ENCODE data around the gene FAM9C. TPM values are rescaled to one million over a fixed set of nuclear protein-coding genes. Genes with fewer than 3 reads are reported as not detected.
A peak's percentile ranks its signal among the peaks of the same experiment; 100 is the strongest.
"Not testable (repeated sequence)": the region's sequence is repeated elsewhere in the genome, so short reads cannot be mapped to it uniquely, and the experiment has no call there.

The FAM9C gene
- total and polyA plus RNA-seq, 2 donors (not counting 3 experiments of a cell fraction or from before 2014, with no cell fraction given): not detected

GRCh38 chrX:13022926-13023325, 21.5 kb downstream of the FAM9C start:
- CTCF ChIA-PET: interaction anchor here (0.9 kb wide), 1 partner anchor 76 kb away, joined by 3 read pairs; no protein-coding TSS in a partner anchor
- FAIRE-seq (peak; percentile 18), DNase-seq (ENCODE audit: low read depth, low spot score) (no peak)
- no peak overlapping the region for H3K4me2 ChIP-seq (ENCODE audit: insufficient read depth, low read length)
- no peak overlapping the region for H3K27ac ChIP-seq (ENCODE audit: insufficient read depth, low read depth, low read length)
- H3K79me2 ChIP-seq (ENCODE audit: control insufficient read depth, insufficient read depth, low read length): no peaks in the 10 kb centered on the region
- no peaks in the 10 kb centered on the region for H4K20me1 ChIP-seq (replicated peaks; ENCODE audit: control insufficient read depth, extremely low read depth, insufficient read depth, low read length)
- intact Hi-C loops (cut with micrococcal nuclease) (no loop called here), dilution Hi-C loops (cut with MboI; ENCODE audit: extremely low pct_ligation_motif_present, low sequenced_read_pairs) (no loop called here)
- no peak for TF ChIP-seq MYC (IDR thresholded peaks at IDR 0.05; ENCODE audit: low read depth, low read length)
- TF ChIP-seq EZH2 (IDR thresholded peaks at IDR 0.05; ENCODE audit: borderline replicate concordance, low read depth, low read length, severe bottlenecking): no peak
- TF ChIP-seq POLR2AphosphoS5 (IDR thresholded peaks at IDR 0.05; ENCODE audit: insufficient read depth, low read depth, low read length): no peak
- no peak for TF ChIP-seq POLR2A (IDR thresholded peaks at IDR 0.05; ENCODE audit: low read depth, low read length)
- no peak for TF ChIP-seq MAX (IDR thresholded peaks at IDR 0.05; ENCODE audit: insufficient read depth, insufficient read length)
- no peak for TF ChIP-seq GATA2 (IDR thresholded peaks at IDR 0.05; ENCODE audit: insufficient read depth, insufficient read length, low read depth, low read length)
- no peak for TF ChIP-seq FOS (IDR thresholded peaks at IDR 0.05; ENCODE audit: borderline replicate concordance, insufficient read depth, low read length)
- TF ChIP-seq JUN (IDR thresholded peaks at IDR 0.05; ENCODE audit: borderline replicate concordance, insufficient read depth, insufficient read length, low read depth): no peak
- no peak for TF ChIP-seq CTCF (IDR thresholded peaks at IDR 0.05; ENCODE audit: extremely low read depth in 1 of 2, insufficient read depth in 1 of 2, low read depth in 1 of 2, low read length in 2 of 2)
- H3K9me1 ChIP-seq (replicated peaks; ENCODE audit: control insufficient read depth, extremely low read depth, insufficient read depth, low read length): no peaks in the 10 kb centered on the region
- H3K9me3 ChIP-seq (replicated peaks; ENCODE audit: control insufficient read depth, insufficient read depth, low read length): no peaks in the 10 kb centered on the region
- no peaks in the 10 kb centered on the region for H3K27me3 ChIP-seq (ENCODE audit: control insufficient read depth in 2 of 2, insufficient read depth in 2 of 2, low read length in 2 of 2)
- H3K4me3 ChIP-seq (replicated peaks in 1 of 3; ENCODE audit: insufficient read depth in 1 of 3, low read depth in 1 of 3, low read length in 3 of 3): no peak overlapping the region
- POLR2A ChIA-PET: no interaction called here
- H3K36me3 ChIP-seq (ENCODE audit: control insufficient read depth in 2 of 2, extremely low read depth in 1 of 2, insufficient read depth in 2 of 2, low read length in 2 of 2): no peaks in the 10 kb centered on the region
- H3K4me1 ChIP-seq (ENCODE audit: control insufficient read depth, extremely low read depth, insufficient read depth, low read length): no peaks in the 10 kb centered on the region
- no peak overlapping the region for H3K9ac ChIP-seq (replicated peaks; ENCODE audit: extremely low read depth, insufficient read depth, low read length)
- BruUV-seq (replicated peaks): no TSS peak
- no peak overlapping the region for H2AFZ ChIP-seq (ENCODE audit: low read depth, low read length)

- H4K20me1 ChIP-seq (replicated peaks; ENCODE audit: control insufficient read depth, extremely low read depth, insufficient read depth, low read length); FAIRE-seq; CTCF ChIA-PET; H3K9me1 ChIP-seq (replicated peaks; ENCODE audit: control insufficient read depth, extremely low read depth, insufficient read depth, low read length); H3K79me2 ChIP-seq (ENCODE audit: control insufficient read depth, insufficient read depth, low read length); H3K4me2 ChIP-seq (ENCODE audit: insufficient read depth, low read length); H3K36me3 ChIP-seq (ENCODE audit: control insufficient read depth in 2 of 2, extremely low read depth in 1 of 2, insufficient read depth in 2 of 2, low read length in 2 of 2); H3K27ac ChIP-seq (ENCODE audit: insufficient read depth, low read depth, low read length); H3K9me3 ChIP-seq (replicated peaks; ENCODE audit: control insufficient read depth, insufficient read depth, low read length); H3K4me1 ChIP-seq (ENCODE audit: control insufficient read depth, extremely low read depth, insufficient read depth, low read length); intact Hi-C loops (cut with micrococcal nuclease); H3K4me3 ChIP-seq (replicated peaks in 1 of 3; ENCODE audit: insufficient read depth in 1 of 3, low read depth in 1 of 3, low read length in 3 of 3); DNase-seq (ENCODE audit: low read depth, low spot score); dilution Hi-C loops (cut with MboI; ENCODE audit: extremely low pct_ligation_motif_present, low sequenced_read_pairs); H3K9ac ChIP-seq (replicated peaks; ENCODE audit: extremely low read depth, insufficient read depth, low read length); H2AFZ ChIP-seq (ENCODE audit: low read depth, low read length); POLR2A ChIA-PET; BruUV-seq (replicated peaks); H3K27me3 ChIP-seq (ENCODE audit: control insufficient read depth in 2 of 2, insufficient read depth in 2 of 2, low read length in 2 of 2): not testable (repeated sequence)
Measured at GRCh38 chrX:13016731-13017130, 27.7 kb downstream of the FAM9C start.

Data from endothelial cell of umbilical vein (primary cell).